Upper lobe of right lung (tissue), 1 donor: ENCODE measurements around the gene AGL. TPM values are rescaled to one million over a fixed set of nuclear protein-coding genes. Genes with fewer than 3 reads are reported as not detected.
"Not testable (repeated sequence)": the region's sequence is repeated elsewhere in the genome, so short reads cannot be mapped to it uniquely, and the experiment has no call there.

Source experiments
- ATAC-seq: fragments of 200-7000 bp; cut with Tn5 transposase; one replicate; pipeline ENCODE4 v1.9.1; 2020; ENCODE audit warnings: mild to moderate bottlenecking, moderate library complexity
- DNase-seq: peaks from one replicate; pipeline ENCODE4 v3.0.0-alpha.2; 2020
- H3K27ac ChIP-seq: fragments of 200-600 bp; one replicate; pipeline ENCODE4 v1.8.0; 2022
- H3K27me3 ChIP-seq: fragments of 200-600 bp; one replicate; pipeline ENCODE4 v1.8.0; 2022; ENCODE audit warnings: mild to moderate bottlenecking
- H3K36me3 ChIP-seq: fragments of 200-600 bp; one replicate; pipeline ENCODE4 v1.8.0; 2022
- H3K4me1 ChIP-seq: fragments of 200-600 bp; one replicate; pipeline ENCODE4 v1.8.0; 2022
- H3K4me3 ChIP-seq: fragments of 200-600 bp; one replicate; pipeline ENCODE4 v1.8.0; 2022; ENCODE audit warnings: mild to moderate bottlenecking
- H3K9me3 ChIP-seq: fragments of 200-600 bp; one replicate; pipeline ENCODE4 v1.8.0; 2022
- CTCF ChIP-seq: fragments of 200-600 bp; IDR thresholded peaks from one replicate; pipeline ENCODE4 v1.8.0; 2022; ENCODE audit warnings: antibody characterized with exemption
- intact Hi-C: fragments of 100-400 bp; cut with DNase I; formaldehyde crosslinking; loops from one replicate; pipeline ENCODE4 v1.11.0; 2022
- total RNA-seq: library from RNA; stranded (reverse); fragmentation: NEBNext Ultra II Directional; extraction: Animal tissue kit (Norgen Biotek cat#: 25700); gene quantifications from one replicate; pipeline ENCODE4 v1.2.1, GENCODE V29; 2021
- donor health status: DM: no; HTN: yes; CAD: no; lungs with severe emphysema.

Gene AGL
- total RNA-seq, 1 donor from 2014 or later = 14.4 TPM

GRCh38 chr1:99969729-99970621 is 119.8 kb downstream of the AGL start, which contains the start of gene SLC35A3:
TSS of gene SLC35A3 (plus strand) at chr1:99969996. CDS start at chr1:99993555, 23,559 bp downstream.
- intact Hi-C loops = no loop called here
- Histone ChIP-seq H3K4me1 (peaks cover 13% of the 10 kb centered on the region), H3K9me3 (no peaks in the 10 kb centered on the region), H3K36me3 (peaks cover under 1% of the 10 kb centered on the region), H3K27ac (peak within 1 kb of the TSS; percentile 86), H3K27me3 (no peaks in the 10 kb centered on the region), H3K4me3 (peak within 1 kb of the TSS; percentile 94)
- TF ChIP-seq CTCF = no peak
- ATAC-seq = peak; percentile 98
- peak; percentile 94 for DNase-seq

- H3K27ac ChIP-seq = peak overlapping the region; percentile 86
- H3K36me3 ChIP-seq = peaks cover 9% of the 10 kb centered on the region
- H3K4me1 ChIP-seq = peaks cover 13% of the 10 kb centered on the region
- peak overlapping the region; percentile 94 for H3K4me3 ChIP-seq
- ATAC-seq = no peak
- TF ChIP-seq CTCF = no peak
- intact Hi-C loops = no loop called here
- no peaks in the 10 kb centered on the region for H3K27me3 ChIP-seq
- no peak for DNase-seq
- no peaks in the 10 kb centered on the region for H3K9me3 ChIP-seq
Observed at GRCh38 chr1:99970713-99971255, 120.6 kb downstream of the AGL start.

GRCh38 chr1:99972066-99972465 is 121.9 kb downstream of the AGL start:
- DNase-seq, intact Hi-C loops, H3K4me3 ChIP-seq, ATAC-seq, H3K27me3 ChIP-seq, H3K27ac ChIP-seq, H3K9me3 ChIP-seq: not testable (repeated sequence)
- H3K4me1 ChIP-seq = peaks cover 13% of the 10 kb centered on the region
- H3K36me3 ChIP-seq = peaks cover 17% of the 10 kb centered on the region

Other genes with a start within 250 kb of the AGL start
- 21.5 TPM for gene PALMD, start 204.2 kb upstream of the AGL start, total RNA-seq
- gene FRRS1, start 83.7 kb upstream of the AGL start, total RNA-seq = 6.8 TPM
- gene SLC35A3, start 119.6 kb downstream of the AGL start, total RNA-seq = 30.4 TPM